NB4 (cell line): Measurements from ENCODE around the gene THSD4.

Experiments used
- DNase-seq: peaks from one replicate; pipeline ENCODE4 v3.0.0; 2010; ENCODE audit warnings: low read depth
- H3K4me3 ChIP-seq: one replicate; pipeline ENCODE4 v1.5.1; 2011; ENCODE audit warnings: mild to moderate bottlenecking, low read depth, low read length, moderate library complexity
- MYC ChIP-seq: IDR thresholded peaks from 2 replicates; pipeline ENCODE4 v1.6.1; 2011; ENCODE audit warnings: low read depth, low read length
- POLR2A ChIP-seq: IDR thresholded peaks from 2 replicates; pipeline ENCODE4 v1.6.1; 2011; ENCODE audit warnings: mild to moderate bottlenecking; ENCODE audit not compliant: insufficient read length; ENCODE audit errors: extremely low read depth
- TF ChIP-seq, protein P1 (sequence below): IDR thresholded peaks from one replicate; pipeline ENCODE4 v1.5.1; 2012; ENCODE audit warnings: low read depth, low read length
- TF ChIP-seq, protein P2 (sequence below): IDR thresholded peaks from 2 replicates; pipeline ENCODE4 v1.6.1; 2011; ENCODE audit warnings: low read depth, low read length

THSD4 gene

GRCh38 chr15:71084264-71084663 is 31.0 kb upstream of the THSD4 start:
- TF ChIP-seq, protein P1, sequence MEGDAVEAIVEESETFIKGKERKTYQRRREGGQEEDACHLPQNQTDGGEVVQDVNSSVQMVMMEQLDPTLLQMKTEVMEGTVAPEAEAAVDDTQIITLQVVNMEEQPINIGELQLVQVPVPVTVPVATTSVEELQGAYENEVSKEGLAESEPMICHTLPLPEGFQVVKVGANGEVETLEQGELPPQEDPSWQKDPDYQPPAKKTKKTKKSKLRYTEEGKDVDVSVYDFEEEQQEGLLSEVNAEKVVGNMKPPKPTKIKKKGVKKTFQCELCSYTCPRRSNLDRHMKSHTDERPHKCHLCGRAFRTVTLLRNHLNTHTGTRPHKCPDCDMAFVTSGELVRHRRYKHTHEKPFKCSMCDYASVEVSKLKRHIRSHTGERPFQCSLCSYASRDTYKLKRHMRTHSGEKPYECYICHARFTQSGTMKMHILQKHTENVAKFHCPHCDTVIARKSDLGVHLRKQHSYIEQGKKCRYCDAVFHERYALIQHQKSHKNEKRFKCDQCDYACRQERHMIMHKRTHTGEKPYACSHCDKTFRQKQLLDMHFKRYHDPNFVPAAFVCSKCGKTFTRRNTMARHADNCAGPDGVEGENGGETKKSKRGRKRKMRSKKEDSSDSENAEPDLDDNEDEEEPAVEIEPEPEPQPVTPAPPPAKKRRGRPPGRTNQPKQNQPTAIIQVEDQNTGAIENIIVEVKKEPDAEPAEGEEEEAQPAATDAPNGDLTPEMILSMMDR: no peak
- TF ChIP-seq POLR2A (no peak), MYC (no peak)
- TF ChIP-seq, protein P2, sequence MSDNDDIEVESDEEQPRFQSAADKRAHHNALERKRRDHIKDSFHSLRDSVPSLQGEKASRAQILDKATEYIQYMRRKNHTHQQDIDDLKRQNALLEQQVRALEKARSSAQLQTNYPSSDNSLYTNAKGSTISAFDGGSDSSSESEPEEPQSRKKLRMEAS: no peak
- DNase-seq: no peak
- H3K4me3 ChIP-seq: no peak overlapping the region

GRCh38 chr15:71085809-71086208 is 29.5 kb upstream of the THSD4 start:
- no peak for DNase-seq
- no peak for TF ChIP-seq POLR2A
- TF ChIP-seq, protein P2: no peak
- TF ChIP-seq MYC: no peak
- TF ChIP-seq, protein P1: no peak
- no peak overlapping the region for H3K4me3 ChIP-seq

- no peak for TF ChIP-seq MYC
- TF ChIP-seq, protein P1: no peak
- H3K4me3 ChIP-seq: no peak overlapping the region
- no peak for DNase-seq
These were observed 27.1 kb upstream of the THSD4 start for GRCh38 chr15:71088155-71088554.

DNA sequence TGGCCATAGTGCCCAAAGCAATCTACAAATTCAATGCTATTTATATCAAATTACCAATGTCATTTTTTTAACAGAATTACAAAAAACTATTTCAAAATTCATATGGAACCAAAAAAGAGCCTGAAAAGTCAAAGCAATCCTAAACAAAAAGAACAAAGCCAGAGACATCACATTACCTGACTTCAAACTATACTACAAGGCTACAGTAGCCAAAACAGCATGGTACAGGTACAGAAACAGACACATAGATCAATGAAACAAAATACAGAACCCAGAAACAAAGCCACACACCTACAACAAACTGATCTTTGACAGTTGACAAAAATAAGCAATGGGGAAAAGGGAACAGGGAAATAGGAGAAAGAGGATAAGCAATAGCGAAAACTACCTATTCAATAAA is 26.6 kb upstream of the THSD4 start:
- no peak for DNase-seq
- TF ChIP-seq MYC: no peak
- no peak for TF ChIP-seq POLR2A
- TF ChIP-seq, protein P2: no peak
- TF ChIP-seq, protein P1: no peak
- H3K4me3 ChIP-seq: no peak overlapping the region

DNA sequence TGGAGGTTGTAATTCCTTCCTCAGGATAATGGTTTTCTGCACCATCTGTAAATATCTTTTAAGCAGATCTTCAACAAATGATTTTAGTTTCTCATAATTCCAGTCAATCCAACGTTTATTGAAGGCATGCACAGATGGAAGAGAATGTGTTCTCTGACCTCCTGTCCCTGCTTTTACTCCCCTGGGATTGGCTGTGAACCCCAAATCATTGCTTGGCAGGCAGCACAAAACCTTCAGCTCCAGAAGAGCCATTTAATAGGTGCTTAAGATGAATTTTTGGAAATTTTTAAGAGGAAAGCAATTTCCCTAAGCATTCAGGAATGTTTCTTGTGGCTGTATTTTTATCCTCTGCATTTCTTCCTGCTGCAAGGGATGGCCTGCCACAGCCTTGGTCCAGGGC is 25.5 kb upstream of the THSD4 start:
- TF ChIP-seq, protein P1: no peak
- TF ChIP-seq MYC (no peak), POLR2A (no peak)
- TF ChIP-seq, protein P2: no peak
- H3K4me3 ChIP-seq: no peak overlapping the region
- DNase-seq: no peak

DNA sequence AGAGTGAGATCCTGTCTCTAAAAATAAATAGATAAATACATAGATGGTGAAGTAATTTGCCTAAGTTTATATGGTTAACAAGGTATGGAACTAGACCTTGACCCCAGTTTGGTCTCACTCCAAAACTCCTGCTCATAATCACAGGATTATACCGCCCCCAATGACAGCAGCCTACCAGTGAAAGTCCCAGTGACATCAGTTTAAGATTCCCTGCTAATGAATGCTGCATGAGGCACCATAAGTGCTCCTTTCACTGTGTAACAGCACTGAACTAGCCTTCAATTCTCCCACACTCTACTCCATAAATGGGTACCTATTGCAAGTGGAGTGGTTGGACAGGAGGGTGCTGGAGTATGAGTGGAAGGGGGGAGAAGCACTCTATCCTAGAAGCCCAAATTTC is 23.7 kb upstream of the THSD4 start:
- DNase-seq: no peak
- TF ChIP-seq, protein P2: no peak
- TF ChIP-seq, protein P1: no peak
- no peak overlapping the region for H3K4me3 ChIP-seq
